Nephron (organoid): ENCODE measurements around the gene PRPF6.
"Not testable (repeated sequence)": the region's sequence is repeated elsewhere in the genome, so short reads cannot be mapped to it uniquely, and the experiment has no call there.

Experiments
- H3K27ac Mint-ChIP-seq, 3 experiments: 2 replicates each; pipeline ENCODE4 v1.8.0; 2020; ENCODE audit warnings: mixed read lengths in 3 of 3, mild to moderate bottlenecking in 2 of 3, moderate library complexity in 1 of 3
- H3K27me3 Mint-ChIP-seq: 2 replicates; pipeline ENCODE4 v1.8.0; 2021; ENCODE audit warnings: low read depth, mild to moderate bottlenecking, moderate library complexity, mixed read lengths
- H3K36me3 Mint-ChIP-seq: 2 replicates; pipeline ENCODE4 v1.8.0; 2020; ENCODE audit warnings: low read depth, mixed read lengths
- H3K4me1 Mint-ChIP-seq: 2 replicates; pipeline ENCODE4 v1.8.0; 2020; ENCODE audit warnings: mixed read lengths
- H3K4me3 Mint-ChIP-seq, 3 experiments: 2 replicates each; pipeline ENCODE4 v1.8.0; 2020; ENCODE audit warnings: mild to moderate bottlenecking in 3 of 3, mixed read lengths in 3 of 3, moderate library complexity in 2 of 3
- H3K9me3 Mint-ChIP-seq: 2 replicates; pipeline ENCODE4 v1.8.0; 2020; ENCODE audit warnings: mixed read lengths
- TF ChIP-seq, protein P1 (sequence below), 3 experiments: fragments of 200-600 bp; sonication (generic); IDR thresholded peaks; one replicate each; pipeline ENCODE4 v1.5.0; 2021; ENCODE audit warnings: antibody characterized with exemption in 3 of 3; ENCODE audit not compliant: unreplicated experiment in 3 of 3

PRPF6 gene

DNA sequence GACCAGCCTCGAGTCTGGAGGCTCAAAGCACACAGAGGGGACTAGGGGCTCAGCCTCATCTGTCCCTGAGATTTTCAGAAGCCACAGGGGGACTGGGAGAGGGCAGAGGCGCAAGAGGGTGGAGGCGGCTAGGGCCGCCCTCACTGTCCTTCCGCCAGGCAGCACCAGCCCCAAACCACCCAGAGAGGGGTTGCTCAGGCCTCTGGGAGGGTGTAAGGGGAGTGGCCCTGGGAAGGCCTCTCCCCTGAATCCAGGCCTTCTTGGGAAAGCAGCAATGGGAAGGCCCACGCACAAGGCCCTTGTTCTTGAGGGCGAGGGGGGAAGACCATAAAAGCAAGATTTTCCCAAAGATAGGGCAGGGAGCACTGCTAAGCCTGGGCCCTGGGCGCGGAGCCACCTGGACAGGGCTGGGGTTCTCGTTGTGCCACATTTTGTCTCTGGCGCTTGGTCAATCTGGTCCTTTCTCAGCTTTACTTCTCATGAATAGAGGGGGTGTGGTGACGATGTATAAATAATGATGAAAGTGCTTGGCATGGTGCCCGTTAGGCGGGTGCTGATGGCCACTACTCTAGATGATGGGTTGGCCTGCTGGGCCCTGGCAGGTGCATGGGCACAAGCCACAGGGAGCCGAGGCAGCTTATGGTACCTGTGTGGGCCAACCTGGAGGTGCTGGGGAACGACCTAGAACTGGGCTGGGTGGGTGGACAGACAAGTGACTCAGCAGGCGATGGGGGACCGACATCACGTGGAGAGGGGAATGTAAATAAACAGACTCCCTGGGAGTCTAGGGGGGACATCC lies 6.3 kb upstream of the PRPF6 start:
- Mint-ChIP-seq H3K36me3 (no peaks in the 10 kb centered on the region), H3K4me1 (peaks cover 16% of the 10 kb centered on the region), H3K4me3 (peak overlapping the region; percentile 34 to 41 (median 41)), H3K27ac (peak overlapping the region in 1 of 3 experiments; percentile 24), H3K9me3 (no peaks in the 10 kb centered on the region), H3K27me3 (peaks cover 3% of the 10 kb centered on the region)
- TF ChIP-seq, protein P1, sequence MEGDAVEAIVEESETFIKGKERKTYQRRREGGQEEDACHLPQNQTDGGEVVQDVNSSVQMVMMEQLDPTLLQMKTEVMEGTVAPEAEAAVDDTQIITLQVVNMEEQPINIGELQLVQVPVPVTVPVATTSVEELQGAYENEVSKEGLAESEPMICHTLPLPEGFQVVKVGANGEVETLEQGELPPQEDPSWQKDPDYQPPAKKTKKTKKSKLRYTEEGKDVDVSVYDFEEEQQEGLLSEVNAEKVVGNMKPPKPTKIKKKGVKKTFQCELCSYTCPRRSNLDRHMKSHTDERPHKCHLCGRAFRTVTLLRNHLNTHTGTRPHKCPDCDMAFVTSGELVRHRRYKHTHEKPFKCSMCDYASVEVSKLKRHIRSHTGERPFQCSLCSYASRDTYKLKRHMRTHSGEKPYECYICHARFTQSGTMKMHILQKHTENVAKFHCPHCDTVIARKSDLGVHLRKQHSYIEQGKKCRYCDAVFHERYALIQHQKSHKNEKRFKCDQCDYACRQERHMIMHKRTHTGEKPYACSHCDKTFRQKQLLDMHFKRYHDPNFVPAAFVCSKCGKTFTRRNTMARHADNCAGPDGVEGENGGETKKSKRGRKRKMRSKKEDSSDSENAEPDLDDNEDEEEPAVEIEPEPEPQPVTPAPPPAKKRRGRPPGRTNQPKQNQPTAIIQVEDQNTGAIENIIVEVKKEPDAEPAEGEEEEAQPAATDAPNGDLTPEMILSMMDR (IDR thresholded peaks at IDR 0.05; ENCODE audit: unreplicated experiment in 3 of 3) = no peak

DNA sequence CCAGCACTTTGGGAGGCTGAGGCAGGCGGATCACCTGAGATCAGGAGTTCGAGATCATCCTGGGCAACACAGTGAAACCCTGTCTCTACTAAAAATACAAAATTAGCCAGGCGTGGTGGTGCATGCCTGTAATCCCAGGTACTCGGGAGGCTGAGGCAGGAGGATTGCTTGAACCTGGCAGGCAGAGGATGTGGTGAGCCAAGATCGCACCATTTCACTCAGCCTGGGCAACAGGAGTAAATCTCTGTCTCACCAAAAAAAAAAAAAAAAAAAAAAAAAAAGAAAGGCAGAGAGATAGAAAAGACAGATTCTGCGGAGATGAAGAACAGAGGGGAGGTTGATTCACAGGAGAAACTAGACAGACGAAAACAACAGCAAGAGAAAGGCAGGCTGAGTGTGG lies 4.4 kb upstream of the PRPF6 start:
- peaks cover 34% of the 10 kb centered on the region for H3K4me1 Mint-ChIP-seq
- not testable (repeated sequence) for H3K27me3 Mint-ChIP-seq, H3K27ac Mint-ChIP-seq, H3K36me3 Mint-ChIP-seq, H3K9me3 Mint-ChIP-seq
- peak overlapping the region; percentile 44 to 74 (median 72) for H3K4me3 Mint-ChIP-seq

DNA sequence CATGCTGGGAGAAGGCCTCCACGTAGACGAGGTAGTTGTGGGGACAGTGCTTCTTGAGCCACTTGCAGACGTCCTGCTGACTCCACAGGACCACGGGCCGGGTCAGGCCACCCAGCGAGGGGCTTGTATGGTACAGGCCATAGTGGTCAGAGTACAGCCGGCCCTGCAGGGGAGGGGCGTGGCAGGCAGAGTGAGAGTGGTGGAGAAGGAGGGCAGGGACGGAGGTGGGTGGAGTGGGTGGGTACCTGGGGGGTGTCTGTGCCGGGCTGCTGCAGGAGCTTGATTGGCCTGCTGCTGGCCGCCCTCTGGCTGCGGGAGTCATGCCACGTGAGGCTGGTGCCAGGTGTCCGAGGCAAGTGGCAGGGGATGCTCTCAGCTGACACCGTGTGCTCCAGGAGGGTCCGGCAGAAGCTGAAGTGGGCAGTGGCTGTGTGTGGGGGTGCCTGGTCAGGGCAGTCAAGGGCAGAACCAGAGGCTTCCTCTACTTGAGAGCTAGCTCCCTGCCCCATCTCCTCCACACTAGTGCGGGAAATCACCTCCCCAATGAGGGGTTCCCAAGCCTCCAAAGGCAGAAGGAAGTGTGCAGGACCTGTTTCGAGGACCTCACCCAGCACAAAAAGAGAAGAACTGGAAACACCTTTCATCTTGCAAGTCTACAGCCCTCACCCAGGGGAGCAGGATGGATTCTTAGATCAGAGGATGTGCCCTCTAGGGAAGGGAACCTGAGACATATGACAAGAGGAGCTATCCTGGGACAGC lies 3.8 kb upstream of the PRPF6 start:
- Mint-ChIP-seq H3K9me3 (no peaks in the 10 kb centered on the region), H3K27me3 (peaks cover 5% of the 10 kb centered on the region), H3K36me3 (no peaks in the 10 kb centered on the region), H3K4me1 (peaks cover 40% of the 10 kb centered on the region), H3K27ac (peak overlapping the region in 1 of 3 experiments; percentile 48), H3K4me3 (peak overlapping the region; percentile 70 to 79 (median 74))
- TF ChIP-seq, protein P1 (IDR thresholded peaks at IDR 0.05; ENCODE audit: unreplicated experiment in 3 of 3) = no peak

DNA sequence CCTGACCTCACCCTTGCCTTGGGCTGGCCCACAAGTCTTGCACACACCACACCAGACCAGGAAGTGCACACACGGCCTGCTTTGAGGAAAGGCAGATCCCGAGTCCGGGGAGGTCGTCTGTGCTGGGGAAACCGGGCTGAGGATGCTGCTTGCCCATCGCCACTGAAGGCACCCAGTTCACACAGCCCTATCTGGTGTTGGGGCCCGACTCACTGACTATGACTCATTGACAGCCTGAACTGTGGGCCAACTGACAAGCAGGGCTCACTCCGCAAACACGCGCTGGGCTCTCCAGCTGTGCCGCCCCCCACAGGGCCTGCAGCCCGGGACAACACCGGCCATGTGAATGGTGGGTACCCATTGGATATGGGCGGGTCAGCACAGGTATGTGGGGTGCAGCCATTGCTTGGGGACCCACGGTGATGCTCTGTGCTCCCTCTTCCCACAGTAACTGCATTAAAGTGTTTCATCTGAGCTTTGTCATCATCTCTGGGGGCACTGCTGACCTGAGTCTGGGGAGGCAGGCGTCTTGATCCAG lies 3.1 kb upstream of the PRPF6 start:
- TF ChIP-seq, protein P1 (IDR thresholded peaks at IDR 0.05; ENCODE audit: unreplicated experiment in 3 of 3) = no peak
- Mint-ChIP-seq H3K27me3 (peaks cover 5% of the 10 kb centered on the region), H3K27ac (peak overlapping the region in 1 of 3 experiments; percentile 48), H3K4me1 (peaks cover 44% of the 10 kb centered on the region), H3K9me3 (no peaks in the 10 kb centered on the region), H3K36me3 (peaks cover 5% of the 10 kb centered on the region), H3K4me3 (peak overlapping the region; percentile 78 to 86 (median 83))

DNA sequence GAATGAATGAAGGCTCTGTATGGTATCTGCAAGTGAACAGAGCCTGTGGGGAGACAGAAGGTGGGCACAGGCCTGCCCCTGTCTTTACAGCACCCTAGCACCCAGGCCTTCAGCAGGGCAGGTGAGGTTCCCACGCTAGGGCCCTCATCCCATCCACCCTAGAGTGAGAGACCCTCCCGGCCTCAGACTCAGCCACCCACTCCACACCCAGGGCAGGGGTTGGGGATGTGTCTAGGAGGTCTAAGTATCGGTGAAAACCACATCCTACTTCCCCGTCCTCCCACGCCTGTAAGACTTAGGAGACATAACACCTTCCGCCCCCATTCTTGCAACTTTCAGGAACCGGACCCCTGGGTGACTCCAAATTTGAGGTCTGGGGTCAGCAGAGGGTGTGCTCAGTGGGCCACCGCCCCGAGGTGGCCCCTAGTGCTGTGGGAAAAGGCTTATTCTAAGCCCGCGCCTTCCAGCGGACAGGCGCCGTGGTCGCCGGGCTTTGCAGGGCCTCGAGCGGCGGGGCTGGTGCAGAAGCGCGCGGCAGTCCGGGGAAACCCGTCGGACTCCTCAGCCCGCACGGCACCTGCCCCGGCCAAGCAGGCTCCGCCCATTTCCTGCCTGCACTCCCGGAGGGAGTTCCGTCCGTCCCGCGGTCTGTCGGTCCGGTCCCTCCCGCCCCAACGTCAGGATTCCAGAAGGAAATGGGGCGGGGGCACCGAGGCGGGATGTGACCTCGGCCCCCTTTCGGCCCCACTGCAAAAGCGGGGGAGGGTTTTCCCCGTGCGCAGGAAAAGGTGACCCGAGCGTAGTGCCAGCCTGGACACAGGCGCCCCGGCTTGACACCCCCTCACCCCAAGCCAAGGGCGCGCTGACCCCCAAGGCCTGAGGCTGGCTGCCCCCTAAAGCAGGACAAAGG lies 2.4 kb upstream of the PRPF6 start:
- TF ChIP-seq, protein P1 (IDR thresholded peaks at IDR 0.05; ENCODE audit: unreplicated experiment in 3 of 3) = no peak
- no peaks in the 10 kb centered on the region for H3K9me3 Mint-ChIP-seq
- peaks cover 11% of the 10 kb centered on the region for H3K36me3 Mint-ChIP-seq
- H3K4me3 Mint-ChIP-seq = peak overlapping the region; percentile 78 to 86 (median 83)
- peaks cover 41% of the 10 kb centered on the region for H3K4me1 Mint-ChIP-seq
- peaks cover 5% of the 10 kb centered on the region for H3K27me3 Mint-ChIP-seq
- peak overlapping the region in 1 of 3 experiments; percentile 70 for H3K27ac Mint-ChIP-seq
